ENCODE measurements around the gene GNPNAT1.

GRCh38 chr14:52792097-52792415 is 649 bp upstream of the GNPNAT1 start:
- TF ChIP-seq POLR2A (IDR thresholded peaks at IDR 0.05) = no peak
- TF ChIP-seq, protein P1, sequence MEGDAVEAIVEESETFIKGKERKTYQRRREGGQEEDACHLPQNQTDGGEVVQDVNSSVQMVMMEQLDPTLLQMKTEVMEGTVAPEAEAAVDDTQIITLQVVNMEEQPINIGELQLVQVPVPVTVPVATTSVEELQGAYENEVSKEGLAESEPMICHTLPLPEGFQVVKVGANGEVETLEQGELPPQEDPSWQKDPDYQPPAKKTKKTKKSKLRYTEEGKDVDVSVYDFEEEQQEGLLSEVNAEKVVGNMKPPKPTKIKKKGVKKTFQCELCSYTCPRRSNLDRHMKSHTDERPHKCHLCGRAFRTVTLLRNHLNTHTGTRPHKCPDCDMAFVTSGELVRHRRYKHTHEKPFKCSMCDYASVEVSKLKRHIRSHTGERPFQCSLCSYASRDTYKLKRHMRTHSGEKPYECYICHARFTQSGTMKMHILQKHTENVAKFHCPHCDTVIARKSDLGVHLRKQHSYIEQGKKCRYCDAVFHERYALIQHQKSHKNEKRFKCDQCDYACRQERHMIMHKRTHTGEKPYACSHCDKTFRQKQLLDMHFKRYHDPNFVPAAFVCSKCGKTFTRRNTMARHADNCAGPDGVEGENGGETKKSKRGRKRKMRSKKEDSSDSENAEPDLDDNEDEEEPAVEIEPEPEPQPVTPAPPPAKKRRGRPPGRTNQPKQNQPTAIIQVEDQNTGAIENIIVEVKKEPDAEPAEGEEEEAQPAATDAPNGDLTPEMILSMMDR (IDR thresholded peaks at IDR 0.05) = no peak
